Measurements from ENCODE around the gene PRR12.

The PRR12 gene

GRCh38 chr19:49591731-49592485 lies 926 bp downstream of the PRR12 start:
- no peak for DNase-seq (ENCODE audit: low read depth)

- DNase-seq (ENCODE audit: low read depth), result no peak
These were observed 1.7 kb downstream of the PRR12 start for GRCh38 chr19:49592486-49593232.

- DNase-seq (ENCODE audit: low read depth), result peak; percentile 89
These were observed 2.5 kb downstream of the PRR12 start for GRCh38 chr19:49593233-49594113.

- no peak for DNase-seq (ENCODE audit: low read depth)
These were observed 3.4 kb downstream of the PRR12 start for GRCh38 chr19:49594157-49594992.

GRCh38 chr19:49594993-49595818 lies 4.2 kb downstream of the PRR12 start:
- no peak for DNase-seq (ENCODE audit: low read depth)

GRCh38 chr19:49595819-49596404 lies 4.9 kb downstream of the PRR12 start:
- no peak for DNase-seq (ENCODE audit: low read depth)

- no peak for DNase-seq (ENCODE audit: low read depth)
These were observed 5.4 kb downstream of the PRR12 start for GRCh38 chr19:49596407-49596806.

GRCh38 chr19:49596954-49597702 lies 6.1 kb downstream of the PRR12 start:
- DNase-seq (ENCODE audit: low read depth), result no peak

- DNase-seq (ENCODE audit: low read depth), result no peak
These were observed 6.7 kb downstream of the PRR12 start for GRCh38 chr19:49597703-49597974.

- no peak for DNase-seq (ENCODE audit: low read depth)
These were observed 8.7 kb downstream of the PRR12 start for GRCh38 chr19:49599378-49600295.

GRCh38 chr19:49601482-49602038 lies 10.6 kb downstream of the PRR12 start:
- no peak for DNase-seq (ENCODE audit: low read depth)

- no peak for DNase-seq (ENCODE audit: low read depth)
These were observed 11.8 kb downstream of the PRR12 start for GRCh38 chr19:49602806-49603205.

- no peak for DNase-seq (ENCODE audit: low read depth)
These were observed 14.6 kb downstream of the PRR12 start for GRCh38 chr19:49605605-49606004.

- DNase-seq (ENCODE audit: low read depth), result no peak
These were observed 18.6 kb downstream of the PRR12 start for GRCh38 chr19:49609499-49610092.

- no peak for DNase-seq (ENCODE audit: low read depth)
These were observed 22.4 kb downstream of the PRR12 start for GRCh38 chr19:49613374-49613773.

GRCh38 chr19:49614096-49614833 lies 23.3 kb downstream of the PRR12 start:
- DNase-seq (ENCODE audit: low read depth), result no peak

- DNase-seq (ENCODE audit: low read depth), result no peak
These were observed 24.9 kb downstream of the PRR12 start for GRCh38 chr19:49615861-49616260.

Data from stimulated activated CD4-positive, alpha-beta T cell treated with anti-CD3 and anti-CD28 coated beads, Interleukin-2, amount 100 ng/mL, for 4 hours (primary cell).